HL-60/S4 treated with phorbol 12-myristate 13-acetate at 8.2 ng/mL for 4 days and 3 days (cell line): ENCODE measurements around the gene RPAIN.

Source experiments
- in situ Hi-C: fragments of 300-500 bp; cut with MboI; formaldehyde crosslinking; loops from 2 replicates; pipeline ENCODE4 v1.15.0; 2022; ENCODE audit warnings: low sequenced_read_pairs

RPAIN gene

DNA sequence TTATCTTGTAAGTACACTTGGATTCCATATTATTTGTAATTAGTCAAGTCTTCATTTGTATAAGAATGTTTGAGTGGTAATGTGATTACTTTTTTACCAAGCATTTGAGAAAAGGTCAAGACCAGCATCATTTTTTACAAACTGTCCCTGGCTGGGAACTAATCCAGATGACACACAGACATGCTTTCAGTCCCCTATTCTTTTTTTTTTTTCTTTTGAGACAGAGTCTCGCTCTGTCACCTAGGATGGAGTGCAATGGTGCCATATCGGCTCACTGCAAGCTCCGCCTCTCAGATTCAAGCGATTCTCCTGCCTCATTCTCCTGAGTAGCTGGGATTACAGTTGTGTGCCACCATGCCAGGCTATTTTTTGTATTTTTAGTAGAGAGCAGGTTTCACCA is 61.5 kb downstream of the RPAIN start:
- in situ Hi-C loops, result no loop called here
